WTC11 (cell line): ENCODE results near the gene LRMDA.

Experiments
- ATF1 ChIP-seq: sonication (generic); formaldehyde crosslinking; IDR thresholded peaks from 2 replicates; pipeline ENCODE4 v1.8.1; 2023; ENCODE audit warnings: mild to moderate bottlenecking, moderate library complexity, missing genetic modification reagents
- CREM ChIP-seq: sonication (generic); formaldehyde crosslinking; IDR thresholded peaks from 2 replicates; pipeline ENCODE4 v1.8.1; 2022; ENCODE audit warnings: mild to moderate bottlenecking, missing genetic modification reagents, moderate library complexity
- CTCF ChIP-seq: fragments of 200-600 bp; IDR thresholded peaks from 2 replicates; pipeline ENCODE4 v1.8.0; 2022; ENCODE audit warnings: antibody characterized with exemption
- TF ChIP-seq, protein P1 (sequence below): sonication (generic); formaldehyde crosslinking; IDR thresholded peaks from 2 replicates; pipeline ENCODE4 v1.8.1; 2022; ENCODE audit warnings: mild to moderate bottlenecking, missing genetic modification reagents, moderate library complexity, borderline replicate concordance

DNA sequence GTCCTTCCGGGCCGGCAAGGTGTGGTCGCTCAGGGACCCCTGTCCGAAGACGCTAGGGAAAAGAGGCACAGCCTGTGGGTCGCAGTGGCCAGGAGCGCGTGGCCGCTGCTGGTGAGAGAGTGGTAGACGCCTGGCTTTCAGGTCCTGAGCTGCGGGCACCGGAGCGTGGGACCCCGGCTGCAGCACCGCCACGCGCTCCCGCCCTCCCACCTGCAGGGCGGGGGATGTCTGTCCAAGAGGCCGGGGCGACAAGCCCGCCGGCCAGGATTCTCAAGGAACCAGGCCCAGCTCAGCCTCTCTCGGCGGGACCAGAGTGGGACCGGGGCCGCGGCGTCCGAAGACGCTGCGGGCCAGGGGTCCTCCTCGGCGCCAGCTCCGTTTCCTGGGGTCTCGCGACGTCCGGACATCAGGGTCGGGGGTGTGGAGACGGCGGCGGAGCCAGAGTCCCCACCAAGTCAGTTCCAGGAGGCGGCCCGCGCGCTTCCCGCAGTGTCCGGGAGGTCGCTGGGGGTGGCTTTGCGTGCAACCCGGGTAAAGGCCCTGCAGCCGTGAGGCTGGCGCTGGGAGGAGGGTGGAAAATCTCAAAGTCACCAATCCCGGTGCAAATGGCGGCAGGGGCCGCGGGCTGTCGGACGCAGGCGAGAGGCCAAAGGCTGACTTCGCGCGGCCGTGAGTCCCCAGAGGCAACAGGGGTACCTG is 35.3 kb upstream of the LRMDA start:
- TF ChIP-seq, protein P1, sequence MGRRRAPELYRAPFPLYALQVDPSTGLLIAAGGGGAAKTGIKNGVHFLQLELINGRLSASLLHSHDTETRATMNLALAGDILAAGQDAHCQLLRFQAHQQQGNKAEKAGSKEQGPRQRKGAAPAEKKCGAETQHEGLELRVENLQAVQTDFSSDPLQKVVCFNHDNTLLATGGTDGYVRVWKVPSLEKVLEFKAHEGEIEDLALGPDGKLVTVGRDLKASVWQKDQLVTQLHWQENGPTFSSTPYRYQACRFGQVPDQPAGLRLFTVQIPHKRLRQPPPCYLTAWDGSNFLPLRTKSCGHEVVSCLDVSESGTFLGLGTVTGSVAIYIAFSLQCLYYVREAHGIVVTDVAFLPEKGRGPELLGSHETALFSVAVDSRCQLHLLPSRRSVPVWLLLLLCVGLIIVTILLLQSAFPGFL (CRISPR knock-in tag) = no peak
- TF ChIP-seq CREM (CRISPR knock-in tag) = no peak
- no peak for TF ChIP-seq CTCF
- no peak for TF ChIP-seq ATF1
